Stimulated activated naive B cell treated with anti-CD40 and anti-IgM and Interleukin-4, amounts not matched to agents 10 μg/mL and 1 μg/mL and 100 μg/mL, for 72 hours (primary cell): ENCODE results near the gene RAD51AP1.

Experiments
- ATAC-seq, 2 donors: fragments of 150-1000 bp; cut with Tn5 transposase; replicated peaks; 2 replicates each; pipeline ENCODE4 v1.10.0; 2021; ENCODE audit warnings: moderate library complexity in 1 of 2
- DNase-seq: peaks from one replicate; pipeline ENCODE4 v3.0.0; 2021
- H3K27ac Mint-ChIP-seq: one replicate; pipeline ENCODE4 v1.8.0; 2022; ENCODE audit warnings: mild to moderate bottlenecking, mixed read lengths
- H3K27me3 Mint-ChIP-seq, 2 donors: one replicate each; pipeline ENCODE4 v1.8.0; 2022; ENCODE audit warnings: mixed read lengths in 2 of 2
- H3K36me3 Mint-ChIP-seq, 2 donors: one replicate each; pipeline ENCODE4 v1.8.0; 2022; ENCODE audit warnings: mixed read lengths in 2 of 2, mild to moderate bottlenecking in 1 of 2
- H3K4me1 Mint-ChIP-seq, 2 donors: one replicate each; pipeline ENCODE4 v1.8.0; 2022; ENCODE audit warnings: mixed read lengths in 2 of 2, mild to moderate bottlenecking in 1 of 2
- H3K4me3 Mint-ChIP-seq, 2 donors: one replicate each; pipeline ENCODE4 v1.8.0; 2022; ENCODE audit warnings: mild to moderate bottlenecking in 2 of 2, mixed read lengths in 2 of 2, moderate library complexity in 1 of 2
- H3K9me3 Mint-ChIP-seq, 2 donors: one replicate each; pipeline ENCODE4 v1.8.0; 2022; ENCODE audit warnings: mixed read lengths in 2 of 2, mild to moderate bottlenecking in 1 of 2

The RAD51AP1 gene

GRCh38 chr12:4589941-4590340 lies 51.3 kb downstream of the RAD51AP1 start:
- no peaks in the 10 kb centered on the region for H3K4me1 Mint-ChIP-seq
- no peaks in the 10 kb centered on the region for H3K27me3 Mint-ChIP-seq

GRCh38 chr12:4591180-4591687 lies 52.5 kb downstream of the RAD51AP1 start:
- ATAC-seq (no peak), DNase-seq (no peak)
- Mint-ChIP-seq H3K36me3 (peaks cover 3 to 7% of the 10 kb centered on the region in 2 donors), H3K27ac (no peak overlapping the region), H3K4me3 (no peak overlapping the region), H3K27me3 (no peaks in the 10 kb centered on the region), H3K9me3 (peaks cover 0 to 4% of the 10 kb centered on the region in 2 donors), H3K4me1 (no peaks in the 10 kb centered on the region)

More at GRCh38 chr12:4589941-4590340, 51.3 kb downstream of the RAD51AP1 start:
- ATAC-seq: no peak
- Mint-ChIP-seq H3K36me3 (peaks cover 3 to 7% of the 10 kb centered on the region in 2 donors), H3K27ac (no peak overlapping the region), H3K4me3 (no peak overlapping the region), H3K9me3 (peaks cover 0 to 4% of the 10 kb centered on the region in 2 donors)
- no peak for DNase-seq

GRCh38 chr12:4595881-4596280 lies 57.2 kb downstream of the RAD51AP1 start:
- no peaks in the 10 kb centered on the region for H3K9me3 Mint-ChIP-seq
- ATAC-seq: no peak
- no peak for DNase-seq
- peaks cover 3% of the 10 kb centered on the region in 2 donors for H3K36me3 Mint-ChIP-seq
- H3K27me3 Mint-ChIP-seq: no peaks in the 10 kb centered on the region
- no peak overlapping the region for H3K27ac Mint-ChIP-seq
- H3K4me3 Mint-ChIP-seq: no peak overlapping the region
- H3K4me1 Mint-ChIP-seq: no peaks in the 10 kb centered on the region

- Mint-ChIP-seq H3K27ac (no peak overlapping the region), H3K4me3 (no peak overlapping the region), H3K36me3 (peaks cover 10 to 15% of the 10 kb centered on the region in 2 donors), H3K9me3 (no peaks in the 10 kb centered on the region), H3K27me3 (no peaks in the 10 kb centered on the region), H3K4me1 (peaks cover 9 to 28% of the 10 kb centered on the region in 2 donors)
- ATAC-seq (no peak), DNase-seq (no peak)
Measured at GRCh38 chr12:4603421-4603820, 64.7 kb downstream of the RAD51AP1 start.

- ATAC-seq (no peak), DNase-seq (no peak)
- Mint-ChIP-seq H3K27me3 (no peaks in the 10 kb centered on the region), H3K27ac (no peak overlapping the region), H3K4me1 (peaks cover 9 to 28% of the 10 kb centered on the region in 2 donors), H3K4me3 (no peak overlapping the region), H3K36me3 (peaks cover 10 to 20% of the 10 kb centered on the region in 2 donors), H3K9me3 (no peaks in the 10 kb centered on the region)
Measured at GRCh38 chr12:4603946-4604345, 65.3 kb downstream of the RAD51AP1 start.

GRCh38 chr12:4604684-4605193 lies 66.0 kb downstream of the RAD51AP1 start:
- peaks cover 9 to 28% of the 10 kb centered on the region in 2 donors for H3K4me1 Mint-ChIP-seq
- ATAC-seq: peak; percentile 94 to 95
- peak overlapping the region; percentile 98 for H3K27ac Mint-ChIP-seq
- no peaks in the 10 kb centered on the region for H3K27me3 Mint-ChIP-seq
- H3K4me3 Mint-ChIP-seq: peak overlapping the region; percentile 99 to 100
- peak; percentile 72 for DNase-seq
- peaks cover 12 to 23% of the 10 kb centered on the region in 2 donors for H3K36me3 Mint-ChIP-seq
- H3K9me3 Mint-ChIP-seq: no peaks in the 10 kb centered on the region

- Mint-ChIP-seq H3K4me3 (no peak overlapping the region), H3K36me3 (peaks cover 21 to 29% of the 10 kb centered on the region in 2 donors), H3K27ac (peak overlapping the region; percentile 25), H3K9me3 (no peaks in the 10 kb centered on the region), H3K27me3 (no peaks in the 10 kb centered on the region), H3K4me1 (peaks cover 9 to 28% of the 10 kb centered on the region in 2 donors)
- DNase-seq (no peak), ATAC-seq (no peak)
Measured at GRCh38 chr12:4607056-4607455, 68.4 kb downstream of the RAD51AP1 start.

GRCh38 chr12:4609071-4609470 lies 70.4 kb downstream of the RAD51AP1 start:
- ATAC-seq (no peak), DNase-seq (no peak)
- no peaks in the 10 kb centered on the region for H3K9me3 Mint-ChIP-seq
- no peak overlapping the region for H3K4me3 Mint-ChIP-seq
- peaks cover 9 to 28% of the 10 kb centered on the region in 2 donors for H3K4me1 Mint-ChIP-seq
- peaks cover 28 to 44% of the 10 kb centered on the region in 2 donors for H3K36me3 Mint-ChIP-seq
- no peak overlapping the region for H3K27ac Mint-ChIP-seq
- H3K27me3 Mint-ChIP-seq: no peaks in the 10 kb centered on the region
